ENCODE results near the gene HTT.

DNA sequence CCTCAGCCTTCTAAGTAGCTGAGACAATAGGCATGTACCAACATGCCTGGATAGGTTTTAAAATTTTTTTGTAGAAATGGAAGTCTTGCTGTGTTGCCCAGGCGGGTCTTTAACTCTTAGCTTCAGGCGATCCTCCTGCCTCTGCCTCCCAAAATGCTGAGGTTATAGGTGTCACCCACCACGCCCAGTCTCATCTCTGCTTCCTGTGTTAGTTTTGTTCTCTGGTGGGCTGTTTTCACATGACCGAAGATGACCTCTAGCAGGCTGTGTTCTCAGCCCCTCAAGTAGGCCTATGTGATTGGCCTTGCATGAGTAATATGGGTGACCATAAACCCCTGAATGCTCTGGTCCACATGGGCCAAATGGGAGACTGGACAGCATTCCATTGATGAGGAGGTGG, 117.7 kb downstream of the HTT start:
- TF ChIP-seq, protein P1, sequence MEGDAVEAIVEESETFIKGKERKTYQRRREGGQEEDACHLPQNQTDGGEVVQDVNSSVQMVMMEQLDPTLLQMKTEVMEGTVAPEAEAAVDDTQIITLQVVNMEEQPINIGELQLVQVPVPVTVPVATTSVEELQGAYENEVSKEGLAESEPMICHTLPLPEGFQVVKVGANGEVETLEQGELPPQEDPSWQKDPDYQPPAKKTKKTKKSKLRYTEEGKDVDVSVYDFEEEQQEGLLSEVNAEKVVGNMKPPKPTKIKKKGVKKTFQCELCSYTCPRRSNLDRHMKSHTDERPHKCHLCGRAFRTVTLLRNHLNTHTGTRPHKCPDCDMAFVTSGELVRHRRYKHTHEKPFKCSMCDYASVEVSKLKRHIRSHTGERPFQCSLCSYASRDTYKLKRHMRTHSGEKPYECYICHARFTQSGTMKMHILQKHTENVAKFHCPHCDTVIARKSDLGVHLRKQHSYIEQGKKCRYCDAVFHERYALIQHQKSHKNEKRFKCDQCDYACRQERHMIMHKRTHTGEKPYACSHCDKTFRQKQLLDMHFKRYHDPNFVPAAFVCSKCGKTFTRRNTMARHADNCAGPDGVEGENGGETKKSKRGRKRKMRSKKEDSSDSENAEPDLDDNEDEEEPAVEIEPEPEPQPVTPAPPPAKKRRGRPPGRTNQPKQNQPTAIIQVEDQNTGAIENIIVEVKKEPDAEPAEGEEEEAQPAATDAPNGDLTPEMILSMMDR (IDR thresholded peaks at IDR 0.05; ENCODE audit: low read length), result no peak
- TF ChIP-seq EZH2 (optimal IDR thresholded peaks at IDR 0.05; ENCODE audit: low read depth, low read length) (no peak), EZH2phosphoT487 (IDR thresholded peaks at IDR 0.05; ENCODE audit: low read length) (no peak)
